ENCODE results near the gene PVALEF. TPM values are rescaled to one million over a fixed set of nuclear protein-coding genes. Genes with fewer than 3 reads are reported as not detected.

Gene PVALEF
- total and polyA plus RNA-seq, 2 donors (not counting 3 experiments of a cell fraction or from before 2014, with no cell fraction given) = not detected

- H3K4me3 ChIP-seq (replicated peaks in 1 of 3; ENCODE audit: insufficient read depth in 1 of 3, low read depth in 1 of 3, low read length in 3 of 3) = no peak overlapping the region
- no peaks in the 10 kb centered on the region for H3K4me1 ChIP-seq (ENCODE audit: control insufficient read depth, extremely low read depth, insufficient read depth, low read length)
- H3K9ac ChIP-seq (replicated peaks; ENCODE audit: extremely low read depth, insufficient read depth, low read length) = no peak overlapping the region
- dilution Hi-C loops (cut with MboI; ENCODE audit: extremely low pct_ligation_motif_present, low sequenced_read_pairs) = no loop called here
- FAIRE-seq (no peak), DNase-seq (ENCODE audit: low read depth, low spot score) (no peak)
- H3K9me3 ChIP-seq (replicated peaks; ENCODE audit: control insufficient read depth, insufficient read depth, low read length) = no peaks in the 10 kb centered on the region
- H4K20me1 ChIP-seq (replicated peaks; ENCODE audit: control insufficient read depth, extremely low read depth, insufficient read depth, low read length) = no peaks in the 10 kb centered on the region
- H3K79me2 ChIP-seq (ENCODE audit: control insufficient read depth, insufficient read depth, low read length) = no peaks in the 10 kb centered on the region
- H3K9me1 ChIP-seq (replicated peaks; ENCODE audit: control insufficient read depth, extremely low read depth, insufficient read depth, low read length) = no peaks in the 10 kb centered on the region
- H3K4me2 ChIP-seq (ENCODE audit: insufficient read depth, low read length) = no peak overlapping the region
- peaks cover 0 to 4% of the 10 kb centered on the region in 2 experiments for H3K36me3 ChIP-seq (ENCODE audit: control insufficient read depth in 2 of 2, extremely low read depth in 1 of 2, insufficient read depth in 2 of 2, low read length in 2 of 2)
- TF ChIP-seq MAX (IDR thresholded peaks at IDR 0.05; ENCODE audit: insufficient read depth, insufficient read length) = no peak
- TF ChIP-seq FOS (IDR thresholded peaks at IDR 0.05; ENCODE audit: borderline replicate concordance, insufficient read depth, low read length) = no peak
- TF ChIP-seq POLR2A (IDR thresholded peaks at IDR 0.05; ENCODE audit: low read depth, low read length) = no peak
- TF ChIP-seq CTCF (IDR thresholded peaks at IDR 0.05; ENCODE audit: extremely low read depth in 1 of 2, insufficient read depth in 1 of 2, low read depth in 1 of 2, low read length in 2 of 2) = no peak
- no peak for TF ChIP-seq POLR2AphosphoS5 (IDR thresholded peaks at IDR 0.05; ENCODE audit: insufficient read depth, low read depth, low read length)
- TF ChIP-seq EZH2 (IDR thresholded peaks at IDR 0.05; ENCODE audit: borderline replicate concordance, low read depth, low read length, severe bottlenecking) = no peak
- TF ChIP-seq GATA2 (IDR thresholded peaks at IDR 0.05; ENCODE audit: insufficient read depth, insufficient read length, low read depth, low read length) = no peak
- TF ChIP-seq JUN (IDR thresholded peaks at IDR 0.05; ENCODE audit: borderline replicate concordance, insufficient read depth, insufficient read length, low read depth) = no peak
- no peak for TF ChIP-seq MYC (IDR thresholded peaks at IDR 0.05; ENCODE audit: low read depth, low read length)
- BruUV-seq (replicated peaks) = no TSS peak
- ChIA-PET POLR2A (no interaction called here), CTCF (interaction anchor here (1.4 to 5.5 kb wide), 2 partner anchors 14 to 46 kb away, joined by 4 to 40 read pairs; no protein-coding TSS in a partner anchor)
- H3K27ac ChIP-seq (ENCODE audit: insufficient read depth, low read depth, low read length) = no peak overlapping the region
- no peak overlapping the region for H2AFZ ChIP-seq (ENCODE audit: low read depth, low read length)
- no peaks in the 10 kb centered on the region for H3K27me3 ChIP-seq (ENCODE audit: control insufficient read depth in 2 of 2, insufficient read depth in 2 of 2, low read length in 2 of 2)
- intact Hi-C loops (cut with micrococcal nuclease) = no loop called here
Observed at GRCh38 chr17:81188491-81188840, 23.2 kb downstream of the PVALEF start.
